Left renal cortex interstitium (tissue), 4 donors: Measurements from ENCODE around the gene PRSS27. TPM values are rescaled to one million over a fixed set of nuclear protein-coding genes. Genes with fewer than 3 reads are reported as not detected.
A peak's percentile ranks its signal among the peaks of the same experiment; 100 is the strongest.
"Not testable (repeated sequence)": the region's sequence is repeated elsewhere in the genome, so short reads cannot be mapped to it uniquely, and the experiment has no call there.

Experiments used
- DNase-seq, 4 donors: peaks; one replicate each; pipeline ENCODE4 v3.0.0-alpha.2; 2013; ENCODE audit warnings: low read depth in 4 of 4, low spot score in 2 of 4, missing footprints in 1 of 4
- polyA plus RNA-seq, 4 donors: library from polyadenylated mRNA; unstranded; fragments of 120-200 nt; gene quantifications; one replicate each; pipeline ENCODE4 v1.2.1, GENCODE V29; 2013; ENCODE audit not compliant: insufficient read length in 4 of 4

PRSS27 gene
- polyA plus RNA-seq, 4 donors, result 0.92 to 2.5 (median 2.2) TPM

DNA sequence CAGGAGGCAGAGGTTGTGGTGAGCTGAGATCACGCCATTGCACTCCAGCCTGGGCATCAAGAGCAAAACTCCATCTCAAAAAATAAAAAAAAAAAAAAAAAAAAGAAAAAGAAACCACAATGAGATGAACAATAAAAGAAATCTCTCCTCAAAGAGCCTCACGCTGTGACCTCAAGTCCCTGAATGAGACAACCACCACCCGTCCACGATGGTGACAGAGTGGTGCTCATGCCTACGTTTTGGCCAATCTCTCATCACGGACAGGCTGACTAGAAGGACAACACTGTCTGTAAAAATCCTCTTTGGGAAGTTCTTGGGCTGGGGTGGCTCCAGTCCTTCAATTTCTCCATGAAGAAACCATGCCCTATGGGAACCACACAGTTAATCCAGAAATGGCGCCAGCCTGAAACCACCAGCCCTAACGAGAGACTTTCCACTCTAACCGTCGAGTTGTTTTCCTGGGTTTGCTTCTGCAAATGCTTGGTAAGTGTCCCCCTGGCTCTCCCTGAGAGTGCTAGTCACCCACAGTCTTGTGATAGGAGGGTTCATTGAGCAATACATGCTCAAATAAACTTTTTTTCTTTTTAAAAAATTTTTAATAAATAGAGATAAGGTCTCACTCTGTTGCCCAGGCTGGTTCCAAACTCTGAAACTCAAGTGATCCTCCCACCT lies 15.0 kb upstream of the PRSS27 start:
- DNase-seq, result no peak

DNA sequence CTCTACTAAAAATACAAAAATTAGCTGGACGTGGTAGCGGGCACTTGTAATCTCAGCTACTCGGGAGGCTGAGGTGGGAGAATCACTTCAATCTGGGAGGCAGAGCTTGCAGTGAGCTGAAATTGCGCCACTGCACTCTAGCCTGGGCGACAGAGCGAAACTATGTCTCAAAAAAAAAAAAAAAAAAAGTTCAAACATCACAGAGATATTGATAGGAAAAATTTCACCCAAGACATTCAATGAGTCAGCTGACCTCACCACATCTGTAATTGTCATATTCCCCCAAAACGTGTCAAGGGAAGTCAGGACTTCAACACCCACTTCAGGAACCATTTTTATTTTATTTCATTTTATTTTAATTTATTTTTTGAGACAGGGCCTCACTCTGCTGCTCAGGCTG lies 8.0 kb upstream of the PRSS27 start:
- no peak for DNase-seq

DNA sequence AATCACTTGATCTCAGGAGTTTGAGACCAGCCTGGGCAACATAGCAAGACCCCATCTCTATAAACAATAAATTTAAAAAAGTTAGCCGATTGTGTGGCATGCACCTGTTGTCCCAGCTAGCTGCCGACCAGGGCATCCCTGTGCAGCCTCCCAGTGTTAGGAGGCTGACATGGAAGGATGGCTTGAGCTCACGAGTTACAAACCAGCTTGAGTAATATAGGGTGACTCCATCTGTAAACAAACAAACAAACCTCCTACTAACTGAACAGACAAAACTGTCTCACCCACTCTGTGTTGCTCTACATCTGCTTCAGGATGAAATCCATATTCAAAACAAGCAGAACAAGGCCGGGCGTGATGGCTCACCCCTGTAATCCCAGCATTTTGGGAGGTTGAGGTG lies 6.9 kb upstream of the PRSS27 start:
- no peak for DNase-seq

DNA sequence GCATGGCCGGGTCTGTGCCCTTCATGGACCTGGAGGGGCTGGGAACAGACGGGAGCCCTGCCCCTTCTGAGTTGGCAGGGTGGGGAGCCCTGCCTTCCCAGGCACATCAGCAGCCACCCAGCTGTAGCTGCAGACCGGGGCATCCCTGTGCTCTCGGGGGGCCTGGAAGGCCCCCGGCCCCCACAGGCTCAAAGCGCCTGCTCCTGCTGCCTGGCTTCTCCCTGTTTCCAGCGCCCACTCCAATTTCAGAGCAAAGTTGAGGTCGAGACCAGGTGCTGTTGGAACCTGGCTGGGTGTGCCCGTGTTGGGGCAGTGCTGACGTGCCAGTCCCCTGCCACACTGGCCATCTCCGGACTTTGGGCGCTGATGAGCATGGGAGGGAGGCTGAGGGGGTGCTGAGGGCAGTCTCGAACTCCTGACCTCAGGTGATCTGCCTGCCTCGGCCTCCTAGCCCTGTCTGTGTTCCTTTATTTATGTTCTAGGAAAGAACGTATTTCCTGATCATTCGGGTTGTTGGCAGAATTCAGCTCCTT lies 4.9 kb upstream of the PRSS27 start:
- DNase-seq, result no peak

DNA sequence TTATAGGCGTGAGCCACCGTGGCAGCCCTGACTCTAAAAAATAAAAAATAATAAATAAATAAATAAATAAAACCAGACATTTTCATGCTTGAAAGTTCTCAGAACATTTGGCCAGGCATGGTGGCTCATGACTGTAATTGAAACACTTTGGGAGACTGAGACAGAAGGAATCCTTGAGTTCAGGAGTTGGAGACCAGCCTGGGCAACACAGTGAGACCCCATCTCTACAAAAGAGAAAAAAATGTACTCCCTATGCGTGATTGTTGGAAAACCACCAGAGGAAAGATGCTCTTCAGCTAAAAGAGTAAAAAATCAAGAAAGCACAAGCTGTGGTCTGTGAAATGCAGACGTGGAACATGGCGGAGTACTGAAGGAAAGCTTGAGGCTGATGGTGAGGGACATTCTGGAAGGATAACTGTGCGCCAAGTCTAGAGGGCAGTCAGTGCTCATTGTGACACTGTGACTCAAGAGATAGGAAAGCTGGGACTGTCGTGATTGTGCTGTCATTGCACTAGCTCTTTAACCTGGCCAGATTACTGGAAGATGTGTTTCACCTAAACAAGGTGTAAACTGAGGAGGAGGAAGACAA lies 4.2 kb upstream of the PRSS27 start:
- no peak for DNase-seq

DNA sequence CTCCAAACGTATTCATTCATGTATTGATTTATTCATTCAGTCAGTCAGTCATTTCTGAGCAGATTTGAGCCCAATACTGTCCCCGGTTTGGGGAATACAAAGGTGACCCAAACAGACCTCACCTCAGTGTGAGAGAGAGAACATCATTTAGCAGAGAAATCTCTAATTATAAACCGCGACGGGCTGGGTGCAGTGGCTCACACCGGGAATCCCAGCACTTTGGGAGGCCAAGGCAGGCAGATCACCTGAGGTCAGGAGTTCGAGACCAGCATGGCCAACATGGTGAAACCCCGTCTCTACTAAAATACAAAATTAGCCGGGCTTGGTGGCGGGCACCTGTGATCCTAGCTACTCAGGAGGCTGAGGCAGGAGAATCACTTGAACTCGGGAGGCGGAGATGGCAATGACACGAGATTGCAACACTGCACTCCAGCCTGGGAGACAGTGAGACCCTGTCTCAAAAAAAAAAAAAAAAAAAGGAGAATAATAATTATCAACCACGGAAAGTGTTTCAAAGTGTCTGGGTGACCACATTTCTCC lies 1.7 kb upstream of the PRSS27 start:
- DNase-seq, result not testable (repeated sequence)

DNA sequence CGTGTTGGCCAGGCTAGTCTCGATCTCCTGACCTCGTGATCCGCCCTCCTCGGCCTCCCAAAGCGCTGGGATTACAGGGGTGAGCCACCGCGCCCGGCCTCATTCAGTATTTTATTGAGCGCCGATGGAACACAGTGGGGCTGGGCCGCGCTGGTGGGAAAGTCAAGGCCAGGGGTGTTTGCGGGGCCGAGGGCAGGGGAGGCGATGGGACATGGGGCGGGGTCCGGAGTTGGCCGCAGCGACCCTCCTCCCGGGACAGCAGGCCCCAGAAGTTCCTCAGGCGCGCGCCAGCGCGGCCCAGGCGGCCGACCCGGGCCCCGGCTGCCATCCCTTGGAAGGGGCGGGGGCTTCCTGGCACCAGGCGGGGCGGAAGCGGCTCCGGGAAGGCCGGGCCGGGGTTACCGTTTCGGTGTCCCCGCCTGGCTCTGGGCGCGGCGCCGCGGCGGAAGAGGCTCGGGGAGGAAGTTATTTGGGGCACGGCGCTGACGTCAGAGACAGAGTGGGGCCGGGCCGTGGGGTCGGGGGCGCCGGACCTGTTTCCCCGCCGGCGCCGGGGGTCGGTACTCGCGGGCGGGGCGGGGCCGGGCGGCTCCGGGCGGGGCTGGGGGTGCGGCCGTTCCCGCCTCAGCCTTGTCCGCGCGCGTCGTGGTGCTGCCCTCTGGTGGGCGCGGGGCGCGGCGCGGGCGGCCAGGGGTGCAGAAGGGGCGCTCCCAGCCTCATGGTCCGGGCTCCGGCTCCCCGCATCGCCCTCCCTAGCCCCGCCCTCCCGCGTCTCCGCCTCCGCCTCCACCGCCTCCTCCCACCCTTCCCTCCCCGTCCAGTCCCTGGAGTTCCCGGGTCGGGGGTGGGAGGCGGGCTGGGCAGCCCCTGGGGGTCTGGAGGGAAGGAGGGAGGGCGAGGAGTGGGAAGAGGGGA lies 952 bp upstream of the PRSS27 start:
- DNase-seq, result peak in 3 of 4 donors; percentile 53 to 63 (median 55)

DNA sequence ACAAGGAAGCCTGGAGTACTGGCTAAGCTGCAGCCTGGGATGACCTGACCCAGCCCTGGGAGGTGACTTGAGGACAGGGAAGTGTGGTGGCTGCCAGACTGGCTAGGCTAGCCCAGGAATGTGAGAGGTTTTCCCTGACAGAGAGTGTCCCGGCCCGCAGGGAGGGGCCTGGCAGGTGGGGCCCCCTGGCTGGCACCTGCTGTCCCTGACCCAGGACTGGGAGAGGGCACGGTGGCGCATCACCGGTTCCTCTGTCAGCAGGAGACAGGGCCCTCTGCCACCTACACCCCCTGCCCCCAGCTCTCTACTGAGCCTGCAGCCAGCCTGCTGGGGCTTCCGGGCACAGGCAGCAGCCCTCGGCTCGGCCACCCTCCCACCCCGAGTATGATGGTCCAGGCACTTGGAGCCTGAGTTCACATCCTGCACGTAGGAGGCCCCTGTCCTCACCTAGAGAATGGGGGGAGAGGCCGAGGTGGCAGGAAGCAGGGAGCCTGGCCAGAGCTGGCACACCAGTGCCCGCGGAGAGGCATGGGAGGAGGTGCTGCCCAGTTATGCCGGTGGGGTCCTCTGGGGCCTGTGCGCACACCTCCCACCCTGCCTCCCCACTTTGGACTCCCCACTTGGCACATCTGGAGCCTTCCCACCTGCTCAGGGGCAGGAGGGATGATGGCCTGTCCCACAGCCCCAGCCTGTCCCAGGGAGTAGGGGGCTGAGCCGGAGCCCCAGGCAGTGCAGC lies 528 bp downstream of the PRSS27 start:
- DNase-seq, result no peak

DNA sequence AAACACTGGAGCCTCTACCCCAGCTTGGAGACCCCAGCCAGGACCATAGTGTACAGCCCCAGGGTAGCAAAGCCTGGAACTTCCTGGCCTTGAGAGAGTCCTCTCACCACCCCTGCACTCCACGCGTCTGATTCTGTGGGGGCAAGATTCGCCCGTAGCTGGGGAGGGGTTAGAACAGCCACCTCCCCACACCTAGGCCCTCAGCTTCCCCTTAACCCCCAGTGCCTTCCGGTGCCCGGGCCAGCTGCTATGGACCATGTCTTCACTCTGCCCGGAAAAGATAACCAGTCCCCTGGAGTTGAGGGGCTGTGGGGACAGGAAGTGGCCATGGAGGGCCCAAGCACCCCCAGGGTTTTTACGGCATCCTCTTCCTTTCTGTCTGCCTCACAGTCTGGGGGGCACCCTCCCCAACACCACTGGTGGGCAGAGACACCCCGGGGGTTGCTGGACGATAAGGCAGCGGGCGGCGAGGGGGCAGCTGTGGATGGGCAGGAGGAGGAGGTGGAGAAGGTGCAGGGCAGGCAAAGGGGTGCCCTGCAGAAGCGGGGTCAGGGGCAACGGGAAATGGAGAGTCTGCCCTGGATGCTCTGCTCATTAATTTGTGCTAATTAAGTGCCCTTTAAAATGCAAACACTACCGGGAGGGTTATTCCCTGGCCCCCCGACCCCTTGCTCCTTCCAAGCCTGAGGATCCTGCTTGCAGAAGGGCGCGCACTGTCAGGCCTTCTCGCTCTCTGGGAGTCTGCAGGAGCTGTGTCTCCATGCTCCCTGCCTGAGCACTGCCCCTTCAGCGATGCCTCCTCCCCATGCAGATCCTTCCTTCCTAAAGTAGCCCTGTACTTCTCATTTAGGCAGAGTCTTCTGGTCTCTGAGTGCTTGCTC lies 2.4 kb downstream of the PRSS27 start:
- no peak for DNase-seq

DNA sequence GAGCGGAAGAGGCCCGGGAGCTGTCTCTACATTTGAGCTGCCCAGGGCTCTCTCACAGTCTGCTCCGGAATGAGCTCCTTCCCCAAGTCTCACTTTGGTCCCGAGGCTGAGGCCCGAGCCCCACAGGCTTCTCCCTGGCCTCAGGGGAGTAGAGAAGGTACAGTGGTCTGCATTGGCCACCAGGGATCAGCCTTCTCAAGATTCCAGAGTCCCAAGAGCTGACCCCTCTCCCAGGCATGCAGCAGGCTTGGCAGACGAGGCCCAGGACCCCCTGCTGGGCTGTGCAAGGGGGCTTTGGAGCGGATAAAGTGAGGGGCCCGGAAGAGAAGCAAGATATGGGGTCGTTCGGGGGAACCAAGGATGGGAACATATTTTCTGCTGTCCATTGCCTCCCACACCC lies 3.1 kb downstream of the PRSS27 start:
- DNase-seq, result no peak

DNA sequence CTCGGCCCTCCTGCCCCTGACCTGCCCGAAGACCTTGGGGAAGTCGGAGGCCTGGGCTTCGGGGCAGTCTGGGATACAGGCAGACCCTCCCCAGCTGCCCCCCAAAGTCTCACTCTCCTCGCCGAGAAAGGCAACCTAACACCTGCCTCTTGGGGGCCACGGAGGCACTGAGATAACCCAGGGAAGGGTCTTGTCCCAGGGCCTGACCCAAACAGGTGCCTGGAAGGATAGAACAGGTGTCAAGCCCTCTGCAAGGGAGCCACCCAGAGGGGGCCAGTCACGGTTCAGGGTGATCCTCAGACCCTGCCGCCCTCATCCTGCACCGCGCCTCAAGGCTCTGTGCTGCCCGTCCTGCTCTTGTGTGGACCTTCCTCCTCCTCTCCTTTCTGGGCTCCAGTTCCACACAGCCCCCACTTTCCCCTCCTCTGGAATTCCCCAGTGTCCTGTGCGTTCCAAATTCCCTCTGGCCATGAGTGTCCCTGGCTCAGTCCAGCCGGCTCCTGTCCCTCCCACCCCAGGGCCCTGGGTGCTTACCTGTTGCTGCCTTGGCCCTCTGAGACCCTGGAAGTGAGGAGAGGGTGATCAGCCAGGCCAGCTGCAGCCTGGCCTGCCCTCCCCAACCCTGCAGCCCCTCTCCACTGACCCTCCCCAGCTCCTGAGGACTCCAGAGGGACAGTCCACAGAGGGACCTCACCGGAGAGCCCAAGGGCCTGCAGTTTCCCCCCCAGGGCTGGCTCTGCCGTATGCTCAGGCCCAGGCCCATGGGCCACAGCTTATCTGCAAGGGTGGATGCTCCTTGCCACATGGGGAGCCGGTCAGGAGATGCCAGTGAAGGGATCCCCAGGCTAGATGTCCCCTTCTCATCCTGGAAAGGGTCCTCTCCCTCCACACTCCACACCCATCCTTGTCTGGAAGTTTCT lies 3.8 kb downstream of the PRSS27 start:
- DNase-seq, result no peak

DNA sequence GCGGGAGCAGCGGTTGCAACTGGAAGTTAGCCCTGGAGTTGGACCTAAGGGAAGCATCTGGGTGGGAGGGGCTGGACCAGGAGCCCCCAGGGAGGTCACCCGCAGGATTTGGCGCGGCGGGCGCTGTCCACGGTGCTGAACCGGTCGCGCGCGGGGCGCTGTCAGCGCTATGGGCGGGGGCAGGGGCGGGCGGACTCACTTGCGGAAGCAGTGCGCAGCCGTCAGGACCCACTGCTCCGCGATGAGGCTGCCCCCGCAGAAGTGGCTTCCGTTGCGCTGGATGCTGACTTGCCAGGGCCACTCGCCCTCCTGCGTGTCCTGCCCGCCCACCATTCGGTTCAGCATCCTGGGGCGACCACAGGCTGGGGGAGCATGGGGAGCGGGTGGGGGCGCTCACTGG lies 4.5 kb downstream of the PRSS27 start:
- DNase-seq, result peak in 3 of 4 donors; percentile 27 to 55 (median 42)

DNA sequence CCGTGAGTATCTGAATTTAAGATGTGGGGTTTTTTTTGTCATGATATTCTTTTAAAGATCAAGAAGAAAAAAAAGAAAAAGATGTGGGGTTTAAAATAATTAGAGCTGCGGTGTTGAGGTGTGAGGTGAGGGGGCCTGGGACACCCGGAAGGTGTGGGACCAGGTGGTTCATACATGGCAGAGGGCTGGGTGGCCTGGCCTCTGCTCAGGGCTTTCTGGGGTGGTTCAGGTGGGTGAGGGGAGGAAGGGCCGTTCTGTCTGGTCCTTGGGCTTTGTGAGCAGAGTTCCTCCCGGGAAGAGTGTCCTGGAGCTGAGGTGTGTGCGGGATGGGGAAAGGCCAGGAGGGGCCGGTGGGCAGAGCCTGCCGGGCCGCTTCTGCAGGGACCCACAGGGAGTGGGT lies 5.0 kb downstream of the PRSS27 start:
- no peak for DNase-seq

DNA sequence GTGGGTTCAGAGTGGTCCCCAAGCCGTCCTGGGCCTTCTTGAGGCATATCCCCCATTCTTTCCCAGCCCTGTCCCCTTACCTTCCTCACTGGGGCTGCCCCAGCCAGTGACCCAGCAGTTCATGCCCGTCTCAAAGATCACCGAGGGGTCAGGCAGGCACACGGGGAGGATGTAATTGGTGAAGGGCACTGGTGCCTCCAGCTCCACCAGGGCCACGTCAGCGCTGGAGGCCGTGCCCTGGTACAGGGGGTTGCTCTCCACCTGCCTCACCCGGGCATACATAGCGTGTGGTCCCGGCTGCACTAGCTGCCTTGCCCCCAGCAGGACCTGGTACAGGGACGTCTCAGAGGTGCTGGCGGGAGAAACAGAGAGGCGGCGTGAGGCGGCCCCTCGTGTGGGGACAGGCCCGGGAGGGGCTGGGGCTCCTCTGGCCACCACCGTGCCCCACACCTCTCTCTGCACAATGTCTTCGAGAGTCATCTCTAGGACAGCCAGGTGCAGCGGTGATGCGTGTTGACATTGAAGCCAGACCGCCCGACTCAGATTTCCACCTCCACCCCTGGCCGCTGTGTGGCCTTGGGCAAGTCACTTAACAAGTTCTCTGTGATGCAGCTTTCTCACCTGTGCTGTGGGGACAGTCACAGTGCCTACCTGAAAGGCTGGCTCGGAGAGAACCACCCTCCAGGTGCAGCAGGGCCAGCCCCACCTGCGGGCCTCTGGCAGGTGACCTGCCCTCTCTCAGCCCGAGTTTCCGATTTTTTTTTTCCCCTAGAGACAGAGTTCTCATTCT lies 5.8 kb downstream of the PRSS27 start:
- no peak for DNase-seq

DNA sequence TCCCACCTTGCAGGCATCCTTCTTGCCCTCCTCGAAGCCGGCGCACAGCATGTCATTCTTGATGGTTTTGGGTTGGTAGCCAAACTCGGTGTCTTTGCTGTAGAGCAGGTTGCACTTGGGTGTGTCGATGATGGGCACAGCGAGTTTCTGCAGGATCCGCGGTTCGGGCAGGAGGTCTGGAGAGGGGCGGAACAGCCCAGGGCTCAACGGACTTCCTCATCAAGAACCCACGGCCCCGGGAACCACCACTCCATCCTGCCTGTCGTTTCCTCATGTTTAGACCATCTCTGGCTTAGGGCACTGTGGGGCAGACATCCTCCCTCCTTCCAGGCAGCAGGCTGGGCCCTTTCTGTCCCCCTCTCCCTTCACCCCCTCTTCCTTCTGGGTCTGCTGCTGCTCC lies 6.5 kb downstream of the PRSS27 start:
- DNase-seq, result no peak

DNA sequence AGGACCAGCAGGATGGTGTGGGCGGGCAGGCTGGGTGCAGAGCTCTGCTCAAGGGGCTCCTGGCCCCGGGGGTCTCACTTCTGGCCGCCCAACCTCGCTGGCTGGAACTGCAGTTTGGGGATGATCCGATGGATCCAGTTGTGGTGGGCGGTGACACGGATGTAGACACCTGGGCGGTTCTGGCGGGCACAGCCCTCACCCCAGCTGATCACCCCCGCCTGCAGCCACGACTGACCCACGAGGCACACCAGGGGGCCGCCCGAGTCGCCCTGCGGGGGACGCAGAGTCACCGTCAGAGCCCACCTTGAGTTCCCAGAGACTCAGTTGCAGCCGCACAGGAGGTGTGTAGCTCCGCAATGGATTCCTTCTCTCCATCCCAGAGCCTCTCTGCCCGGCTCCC lies 7.5 kb downstream of the PRSS27 start:
- DNase-seq, result no peak

DNA sequence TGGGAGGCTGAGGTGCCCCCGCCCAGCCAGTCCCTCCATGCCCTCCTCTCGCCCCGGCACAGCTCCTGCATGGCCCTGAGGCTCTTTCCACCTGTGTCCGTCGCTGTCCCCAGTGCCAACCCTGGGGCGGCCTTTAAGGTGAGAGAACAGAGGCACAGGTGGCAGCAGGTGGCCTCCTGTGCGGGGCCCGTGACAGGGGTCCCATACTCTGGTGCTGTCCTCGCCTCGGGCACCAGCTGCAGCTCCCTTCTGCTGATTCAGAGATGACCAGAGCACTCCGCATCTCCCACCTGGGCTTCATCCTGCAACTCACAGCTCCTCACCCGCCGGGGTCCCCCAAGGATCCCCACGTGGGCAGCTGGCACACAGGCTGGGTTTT lies 8.0 kb downstream of the PRSS27 start:
- no peak for DNase-seq
